ENCODE measurements around the gene MARCHF10.
"Not testable (repeated sequence)": the region's sequence is repeated elsewhere in the genome, so short reads cannot be mapped to it uniquely, and the experiment has no call there.

Gene MARCHF10, protein sequence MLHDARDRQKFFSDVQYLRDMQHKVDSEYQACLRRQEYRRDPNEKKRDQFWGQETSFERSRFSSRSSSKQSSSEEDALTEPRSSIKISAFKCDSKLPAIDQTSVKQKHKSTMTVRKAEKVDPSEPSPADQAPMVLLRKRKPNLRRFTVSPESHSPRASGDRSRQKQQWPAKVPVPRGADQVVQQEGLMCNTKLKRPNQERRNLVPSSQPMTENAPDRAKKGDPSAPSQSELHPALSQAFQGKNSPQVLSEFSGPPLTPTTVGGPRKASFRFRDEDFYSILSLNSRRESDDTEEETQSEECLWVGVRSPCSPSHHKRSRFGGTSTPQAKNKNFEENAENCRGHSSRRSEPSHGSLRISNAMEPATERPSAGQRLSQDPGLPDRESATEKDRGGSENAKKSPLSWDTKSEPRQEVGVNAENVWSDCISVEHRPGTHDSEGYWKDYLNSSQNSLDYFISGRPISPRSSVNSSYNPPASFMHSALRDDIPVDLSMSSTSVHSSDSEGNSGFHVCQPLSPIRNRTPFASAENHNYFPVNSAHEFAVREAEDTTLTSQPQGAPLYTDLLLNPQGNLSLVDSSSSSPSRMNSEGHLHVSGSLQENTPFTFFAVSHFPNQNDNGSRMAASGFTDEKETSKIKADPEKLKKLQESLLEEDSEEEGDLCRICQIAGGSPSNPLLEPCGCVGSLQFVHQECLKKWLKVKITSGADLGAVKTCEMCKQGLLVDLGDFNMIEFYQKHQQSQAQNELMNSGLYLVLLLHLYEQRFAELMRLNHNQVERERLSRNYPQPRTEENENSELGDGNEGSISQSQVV

DNA sequence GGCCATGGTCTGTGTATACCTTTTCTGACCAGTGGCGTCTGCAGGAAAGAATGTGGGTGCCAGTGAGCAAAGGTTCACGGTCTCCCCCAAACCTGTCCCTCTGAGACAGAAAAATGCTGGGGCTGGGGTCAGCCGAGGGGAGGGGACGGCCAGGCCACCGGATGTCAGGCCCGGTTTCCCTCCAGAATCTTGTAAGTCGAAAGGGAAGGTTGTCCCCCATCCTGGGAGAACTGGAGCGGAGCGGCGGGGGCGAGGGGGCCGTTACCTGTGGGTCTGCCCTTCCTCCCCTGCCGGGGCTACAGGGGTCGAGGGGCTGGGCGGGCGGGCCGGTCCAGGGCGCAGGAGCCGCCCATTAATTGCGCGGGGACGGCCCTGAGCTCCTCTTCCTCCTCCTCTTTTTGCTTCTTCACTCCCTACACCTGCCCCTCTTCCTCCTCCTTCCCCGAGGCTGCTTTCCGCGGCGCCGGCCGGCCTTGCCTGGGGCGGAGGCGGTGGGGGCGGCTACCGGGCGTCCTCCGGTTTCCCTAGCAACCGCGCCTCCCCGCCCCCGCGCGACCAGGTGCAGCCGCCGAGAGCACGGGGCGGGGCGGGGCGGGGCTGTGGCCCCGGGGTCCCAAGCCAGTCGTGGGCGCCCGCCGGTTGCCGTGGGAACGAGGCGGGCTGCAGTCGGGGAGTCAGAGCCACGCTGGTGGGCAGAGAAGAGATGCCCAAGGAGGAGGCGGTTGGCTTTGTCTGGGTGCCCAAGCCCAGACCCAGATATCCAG, at the start of gene MARCHF10:
Gene MARCHF10, minus strand, starts transcription at position 503 of the 764 bp plus-strand sequence. CDS start 6,579 bp downstream, outside the sequence.
- DNase-seq = peak in 28 of 56 donors; percentile 2 to 74 (median 19)

DNA sequence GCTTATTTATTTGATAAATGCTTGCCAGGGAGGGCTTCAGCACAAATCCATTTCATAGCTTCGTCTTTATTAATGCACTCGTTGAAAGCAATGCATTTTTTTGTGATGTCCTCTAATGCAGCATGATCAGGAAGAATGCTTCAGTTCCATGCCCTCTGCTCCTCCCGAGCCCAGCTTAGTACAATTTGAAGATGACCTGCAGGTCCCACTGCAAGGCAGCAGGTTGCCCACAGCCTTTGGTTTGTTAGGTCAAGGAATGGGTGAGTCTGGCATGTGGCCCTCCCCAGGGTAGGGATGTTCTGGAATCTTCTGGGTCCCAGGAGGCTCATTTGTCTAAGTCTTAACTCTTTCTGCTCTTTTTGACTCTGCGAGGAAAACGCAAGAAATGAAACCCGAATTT, 49.4 kb upstream of the MARCHF10 start:
- DNase-seq = no peak

DNA sequence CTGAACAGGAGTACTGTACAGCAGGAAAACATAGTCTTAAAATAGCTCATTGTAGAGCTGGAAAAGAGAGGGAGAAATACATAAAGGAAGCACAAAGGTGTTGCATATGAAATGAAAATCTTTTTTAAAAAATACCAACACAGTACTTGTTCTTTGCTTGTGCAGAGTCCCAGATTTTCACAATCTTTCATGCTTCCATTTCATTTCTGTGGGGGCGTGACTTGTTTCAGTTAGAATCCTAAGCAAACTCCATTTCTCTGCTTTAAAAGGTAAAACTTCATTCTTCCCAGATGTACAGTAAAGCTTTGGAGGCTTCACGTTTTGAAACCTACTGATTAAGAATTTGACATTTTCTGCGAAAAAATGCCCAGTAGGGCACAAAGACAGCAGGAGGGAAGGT, 48.5 kb upstream of the MARCHF10 start:
- peak in 2 of 56 donors; percentile 2 to 7 for DNase-seq

DNA sequence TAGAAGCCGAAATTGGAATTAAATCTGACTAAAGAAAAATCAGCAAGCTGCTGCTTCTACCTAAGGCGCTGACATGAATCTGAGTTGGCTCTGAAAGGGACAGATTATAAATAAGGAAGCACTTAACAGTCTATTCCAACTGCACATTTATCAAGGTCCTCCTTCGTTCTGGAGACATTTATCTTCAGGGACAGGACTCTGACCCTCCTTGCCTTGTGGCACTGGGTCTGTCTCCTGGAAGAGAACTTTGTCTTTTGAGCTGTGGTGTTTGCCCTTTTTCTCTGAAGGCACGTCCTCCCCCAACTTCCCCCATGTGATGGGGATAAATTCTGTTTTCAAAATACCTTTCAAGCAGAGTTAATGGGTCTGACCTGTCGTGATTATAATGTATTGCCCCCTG, 47.0 kb upstream of the MARCHF10 start:
- DNase-seq = no peak

DNA sequence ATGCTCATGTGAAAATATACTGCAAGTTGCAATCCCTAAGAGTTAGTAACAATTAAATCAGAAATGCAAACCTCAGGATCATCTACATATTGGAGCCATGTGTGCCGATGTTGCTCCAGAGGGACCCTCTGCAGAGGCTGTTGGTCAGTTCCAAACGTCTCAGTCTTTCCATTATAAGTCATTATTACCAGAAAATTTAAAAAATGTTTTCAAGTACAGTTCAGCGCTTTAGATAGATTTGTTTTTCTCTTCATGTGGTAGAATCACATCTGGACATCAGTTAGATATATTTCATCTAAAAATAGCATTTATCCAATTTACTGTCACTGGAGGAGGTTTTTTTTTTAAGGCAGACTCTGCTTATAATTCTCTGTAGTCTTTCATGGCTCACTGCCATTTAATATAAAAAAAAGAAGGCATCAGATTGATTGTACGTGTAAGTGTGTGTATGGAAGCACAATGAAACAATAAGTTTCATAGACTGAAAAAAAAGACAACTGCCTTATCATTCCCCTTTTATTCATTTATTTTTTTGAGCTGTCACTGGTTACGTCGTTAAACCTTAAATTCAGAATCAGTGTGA, 46.1 kb upstream of the MARCHF10 start:
- DNase-seq = no peak

DNA sequence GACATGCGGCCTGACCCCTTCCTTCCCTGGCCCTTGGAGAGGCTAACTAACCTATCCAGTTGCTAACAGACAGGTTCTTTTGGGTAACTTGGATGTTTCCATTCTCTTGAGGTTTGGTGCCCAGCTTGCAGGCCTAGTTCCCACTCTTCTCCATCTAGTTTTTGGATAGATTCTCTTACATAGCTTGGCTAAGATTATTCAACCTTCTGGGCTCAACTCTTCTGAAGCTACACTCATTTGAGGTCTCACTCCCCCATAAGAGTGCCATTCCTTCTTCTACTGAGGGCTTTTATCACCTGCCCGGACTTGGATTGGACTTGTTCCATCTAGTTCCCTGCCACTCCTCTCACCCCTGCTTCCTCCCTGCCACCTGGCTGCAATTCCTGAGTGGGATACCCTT, 44.1 kb upstream of the MARCHF10 start:
- DNase-seq = no peak

DNA sequence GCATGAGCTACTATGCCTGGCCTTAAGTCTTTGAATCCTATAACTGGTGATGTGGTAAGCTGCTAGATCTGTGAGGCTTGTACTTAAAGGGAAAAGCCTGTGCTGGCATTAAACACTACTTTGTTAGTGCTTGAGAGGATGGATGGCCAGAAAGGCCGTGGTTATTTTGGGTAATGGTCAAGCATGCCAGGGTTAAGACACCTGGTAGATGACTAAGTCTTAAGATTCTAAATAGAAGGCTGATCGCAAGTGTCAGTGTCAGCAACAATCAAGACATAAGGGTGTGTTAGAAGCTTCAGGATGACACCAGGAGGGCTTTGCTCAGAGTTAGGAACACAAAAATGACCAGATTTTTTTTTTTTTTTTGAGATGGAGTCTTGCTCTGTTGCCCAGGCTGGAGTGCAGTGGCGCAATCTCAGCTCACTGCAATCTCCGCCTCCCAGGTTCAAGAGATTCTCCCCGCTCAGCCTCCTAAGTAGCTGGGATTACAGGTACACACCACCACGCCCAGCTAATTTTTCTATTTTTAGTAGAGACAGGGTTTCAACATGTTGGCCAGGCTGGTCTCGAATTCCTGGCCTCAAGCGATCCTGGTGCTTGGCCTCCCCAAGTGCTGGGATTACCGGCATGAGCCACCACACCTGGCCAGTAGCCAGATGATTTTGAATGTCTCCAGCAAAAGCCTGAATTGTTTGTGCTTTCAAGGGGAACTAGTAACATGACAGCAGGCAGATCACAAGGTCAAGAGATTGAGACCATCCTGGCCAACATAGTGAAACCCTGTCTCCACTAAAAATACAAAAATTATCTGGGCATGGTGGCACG, 41.7 kb upstream of the MARCHF10 start:
- not testable (repeated sequence) for DNase-seq

DNA sequence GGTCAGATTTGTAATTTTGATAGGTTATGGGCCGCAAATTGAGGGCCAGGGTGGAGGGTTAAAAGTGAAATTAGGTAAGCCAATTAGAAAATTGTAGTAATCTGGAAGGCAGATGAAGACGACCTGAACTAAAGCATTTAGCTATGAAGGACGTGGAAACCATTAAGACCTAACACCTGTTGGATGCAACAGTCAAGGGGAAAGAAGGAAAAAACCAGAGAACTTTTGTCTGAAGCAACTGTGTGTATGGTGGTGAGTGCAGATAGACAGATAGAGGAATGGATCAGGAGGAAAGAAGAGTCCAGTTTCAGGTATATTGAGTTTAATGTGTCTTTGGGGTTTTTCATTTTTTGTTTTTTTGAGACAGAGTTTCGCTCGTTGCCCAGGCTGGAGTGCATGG, 40.2 kb upstream of the MARCHF10 start:
- DNase-seq = no peak

DNA sequence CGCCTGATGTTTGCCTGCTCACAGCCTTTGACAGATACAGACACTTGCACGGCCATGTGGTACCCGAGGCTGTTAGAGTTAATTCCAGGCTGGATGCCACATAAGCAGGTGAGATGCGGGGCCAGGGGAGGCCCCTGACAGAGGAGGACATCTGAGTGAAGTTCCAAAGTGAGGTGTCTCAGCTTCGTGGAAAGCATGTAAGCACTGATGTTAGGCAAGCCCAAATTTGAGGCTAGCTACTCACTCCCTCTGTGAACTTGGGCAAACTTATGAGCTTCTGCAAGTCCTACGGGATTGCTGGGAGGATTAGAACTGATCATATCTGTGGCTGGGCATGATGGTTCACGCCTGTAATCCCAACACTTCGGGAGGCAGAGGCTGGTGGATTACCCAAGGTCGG, 39.3 kb upstream of the MARCHF10 start:
- DNase-seq = no peak

DNA sequence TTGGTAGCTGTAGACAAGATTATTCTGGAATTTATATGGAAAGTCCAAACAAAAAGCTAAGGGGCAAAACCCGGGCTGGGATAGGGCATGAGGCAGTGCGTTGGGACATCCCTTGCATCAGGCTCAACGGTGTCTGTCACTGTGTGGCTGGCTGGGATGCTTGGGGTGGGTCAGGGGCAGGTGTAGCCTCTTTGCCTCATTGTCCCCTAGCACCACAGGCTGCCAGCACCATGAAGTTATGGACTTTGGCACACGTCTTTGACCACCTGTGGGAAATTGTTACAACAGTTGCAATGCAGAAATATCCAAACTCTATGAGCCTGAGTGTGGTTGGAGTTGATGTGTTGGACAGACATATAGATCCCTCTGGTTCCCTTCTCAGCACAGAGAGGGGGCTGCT, 32.8 kb upstream of the MARCHF10 start:
- no peak for DNase-seq

DNA sequence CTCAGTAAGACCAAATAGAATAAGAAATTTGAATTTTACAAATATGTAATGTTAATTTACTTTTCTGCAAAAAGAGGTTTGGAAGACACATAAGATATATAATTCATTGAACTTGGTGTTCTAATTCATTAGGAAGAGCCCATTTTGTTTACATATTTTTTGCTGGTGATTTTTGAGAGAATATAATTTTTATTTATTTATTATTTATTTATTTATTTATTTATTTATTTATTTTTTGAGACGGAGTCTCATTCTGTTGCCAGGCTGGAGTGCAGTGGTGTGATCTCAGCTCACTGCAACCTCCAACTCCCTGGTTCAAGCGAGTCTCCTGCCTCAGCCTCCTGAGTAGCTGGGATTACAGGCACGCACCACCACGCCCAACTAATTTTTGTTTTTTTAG, 25.7 kb upstream of the MARCHF10 start:
- DNase-seq = not testable (repeated sequence)

DNA sequence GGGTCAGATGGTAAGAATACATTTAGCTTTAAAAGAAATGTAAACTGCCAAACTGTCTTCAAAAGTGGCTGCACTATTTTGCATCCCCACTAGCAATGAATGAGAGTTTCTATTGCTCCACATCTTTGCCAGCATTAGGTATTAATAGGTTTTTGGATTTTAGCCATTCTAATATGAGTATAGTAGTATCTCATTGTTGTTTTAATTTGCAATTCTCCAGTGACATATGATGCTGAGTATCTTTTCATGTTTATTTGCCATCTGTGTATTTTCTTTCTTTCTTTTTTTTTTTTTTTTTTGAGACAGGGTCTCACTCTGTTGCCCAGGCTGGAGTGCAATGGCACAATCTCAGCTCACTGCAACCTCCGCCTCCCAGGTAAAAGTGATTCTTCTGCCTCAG, 24.3 kb upstream of the MARCHF10 start:
- DNase-seq = no peak

DNA sequence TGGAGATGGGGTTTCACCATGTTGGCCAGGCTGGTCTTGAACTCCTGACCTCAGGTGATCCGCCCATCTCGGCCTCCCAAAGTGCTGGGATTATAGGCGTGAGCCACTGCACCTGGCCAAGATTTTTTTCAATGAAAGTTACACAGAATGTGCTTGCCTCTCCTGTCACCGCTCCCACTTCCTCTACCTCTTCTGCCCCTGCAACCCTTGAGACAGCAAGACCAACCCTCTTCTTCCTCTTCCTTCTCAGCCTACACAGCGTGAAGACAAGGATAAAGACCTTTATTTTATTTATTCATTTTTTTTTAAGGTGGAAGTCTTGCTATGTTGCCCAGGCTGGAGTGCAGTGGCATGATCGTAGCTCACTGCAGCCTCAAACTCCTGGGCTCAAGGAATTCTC, 23.0 kb upstream of the MARCHF10 start:
- DNase-seq = not testable (repeated sequence)

DNA sequence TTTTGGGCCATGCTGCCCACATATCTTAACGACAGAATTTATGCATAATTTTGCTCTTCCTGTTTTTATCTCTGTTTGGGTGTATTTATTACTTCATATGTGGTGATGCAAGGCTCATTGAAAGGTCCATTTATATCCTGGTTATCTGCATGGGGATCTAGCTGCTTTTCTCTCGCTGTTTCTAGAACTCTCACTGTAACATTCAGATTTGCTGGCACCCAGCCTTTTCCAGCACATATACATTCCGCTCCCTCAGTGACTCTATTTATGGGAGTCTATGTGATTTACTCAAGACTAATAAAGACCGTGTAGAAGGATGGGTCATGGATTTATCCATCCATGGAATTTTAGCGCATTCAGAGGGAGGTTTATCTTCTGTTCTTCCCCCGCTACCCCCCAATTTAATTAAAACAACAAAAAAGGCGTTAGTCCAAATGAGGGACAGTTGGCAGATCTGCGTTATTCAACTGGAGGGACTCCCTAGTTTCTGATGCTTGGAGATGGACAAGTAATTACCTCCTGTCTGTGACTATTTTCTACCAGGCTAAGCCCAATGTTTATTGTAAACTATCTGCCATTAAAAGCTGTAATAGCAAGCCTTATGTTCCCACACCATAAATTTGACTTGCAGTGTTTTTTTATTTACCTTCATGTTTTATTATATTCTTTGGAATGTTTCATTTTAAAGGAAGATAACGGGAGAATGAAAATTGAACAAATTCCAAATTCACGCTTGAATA, 19.8 kb upstream of the MARCHF10 start:
- peak in 1 of 56 donors; percentile 2 for DNase-seq

DNA sequence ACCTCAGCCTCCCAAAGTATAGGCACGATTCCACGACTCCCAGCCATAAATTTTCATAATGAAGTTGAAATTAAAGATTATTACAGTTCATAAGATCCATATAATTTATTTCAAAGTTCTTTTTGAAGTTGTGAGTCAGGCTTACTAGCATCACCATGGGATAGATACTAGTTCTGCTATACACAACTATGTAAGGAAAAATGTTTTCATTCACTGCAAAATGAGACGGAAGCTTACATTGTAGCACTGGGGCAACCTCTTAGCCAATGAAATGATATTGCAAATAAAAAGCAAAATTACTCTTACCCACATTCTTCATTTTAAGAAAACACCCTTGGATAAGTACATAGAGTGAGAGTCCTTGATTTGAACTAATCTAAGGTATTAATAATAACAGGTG, 18.8 kb upstream of the MARCHF10 start:
- no peak for DNase-seq

DNA sequence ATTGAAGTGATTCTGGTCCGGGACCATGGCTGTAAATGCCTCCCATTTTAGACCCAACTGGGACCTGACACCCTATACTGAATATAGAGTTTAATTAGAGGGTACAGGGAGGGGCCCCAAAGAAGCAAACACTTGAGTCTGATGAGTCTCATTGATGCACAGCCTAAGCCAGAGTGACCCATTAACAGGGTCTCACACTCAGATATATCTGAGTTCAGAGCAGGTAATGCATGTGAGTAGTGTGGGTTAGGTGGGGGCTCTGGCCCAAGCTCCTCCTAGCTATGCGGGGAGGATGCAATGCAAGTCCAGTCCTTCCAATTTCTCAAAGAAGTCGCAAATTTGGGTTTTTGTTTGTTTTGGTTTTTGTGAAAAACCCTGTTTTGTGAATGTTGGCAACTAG, 17.1 kb upstream of the MARCHF10 start:
- DNase-seq = no peak

DNA sequence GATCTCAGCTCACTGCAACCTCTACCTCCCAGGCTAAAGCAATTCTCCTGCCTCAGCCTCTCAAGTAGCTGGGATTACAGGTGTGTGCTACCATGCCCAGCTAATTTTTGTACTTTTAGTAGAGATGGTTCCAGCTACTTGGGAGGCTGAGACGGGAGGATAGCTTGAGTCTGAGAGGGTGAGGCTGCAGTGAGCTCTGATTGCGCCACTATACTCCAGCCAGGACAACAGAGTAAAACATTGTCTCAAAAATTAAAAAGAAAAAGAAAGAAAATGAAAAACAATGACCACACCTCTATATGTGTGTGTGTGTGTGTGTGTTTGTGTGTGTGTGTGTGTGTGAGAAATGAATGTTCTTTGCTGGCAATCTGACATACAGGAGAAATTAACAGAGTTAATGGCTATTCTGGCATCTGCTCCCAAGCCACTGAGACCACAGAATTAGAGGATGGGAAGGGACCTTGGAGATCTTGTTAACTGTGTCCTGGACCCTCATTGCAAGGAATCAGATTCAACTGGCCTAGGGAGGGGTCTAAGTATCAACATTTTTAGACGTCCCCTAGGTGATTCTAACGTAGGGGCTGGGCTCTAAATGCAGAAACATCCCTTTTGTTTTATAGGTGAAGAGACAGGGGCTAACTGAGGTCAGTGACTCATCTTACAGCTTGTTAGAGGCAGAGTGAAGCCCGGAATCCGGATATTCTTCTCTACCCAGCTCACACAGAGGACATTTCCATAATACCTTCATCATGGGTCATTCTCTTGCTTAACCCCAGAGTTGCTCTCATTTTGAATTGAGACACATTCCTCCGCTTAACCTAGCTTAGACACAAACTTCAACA, 16.4 kb upstream of the MARCHF10 start:
- no peak for DNase-seq

DNA sequence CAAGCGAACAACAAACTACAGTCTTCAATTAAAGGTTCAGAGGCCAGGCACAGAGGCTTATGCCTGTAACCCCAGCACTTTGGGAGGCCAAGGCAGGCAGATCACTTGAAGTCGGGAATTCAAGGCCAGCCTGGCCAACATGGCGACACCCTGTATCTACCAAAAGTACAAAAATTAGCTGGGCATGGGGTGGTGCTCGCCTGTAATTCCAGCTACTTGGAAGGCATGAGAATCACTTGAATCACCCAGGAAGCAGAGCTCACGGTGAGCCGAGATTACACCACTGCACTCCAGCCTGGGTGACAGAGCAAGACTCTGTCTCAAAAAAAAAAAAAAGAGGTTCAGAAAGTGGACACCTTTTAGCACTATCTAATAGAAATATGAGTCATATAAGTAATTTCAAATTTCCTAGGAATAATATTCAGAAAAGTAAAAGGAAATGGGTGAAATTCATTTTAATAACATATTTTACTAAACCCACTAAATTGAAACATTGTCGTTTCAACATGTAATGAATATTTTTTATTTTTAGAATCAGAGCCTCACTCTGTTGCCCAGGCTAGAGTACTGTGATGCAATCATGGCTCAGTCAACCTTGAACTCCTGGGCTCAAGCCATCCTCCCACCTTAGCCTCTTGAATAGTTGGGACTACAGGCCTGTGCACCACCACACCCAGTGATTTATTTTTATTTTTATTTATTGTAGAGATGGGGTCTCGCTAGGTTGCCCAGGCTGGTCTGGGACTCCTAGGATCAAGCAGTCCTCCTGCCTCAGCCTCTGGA, 15.2 kb upstream of the MARCHF10 start:
- DNase-seq = no peak

Data from nucleus accumbens (tissue), 56 donors.